ENCODE data around the gene STXBP6.

STXBP6 gene

GRCh38 chr14:24829862-24830261 lies 220.1 kb downstream of the STXBP6 start:
- TF ChIP-seq CTCF (conservative IDR thresholded peaks at IDR 0.05; ENCODE audit: low read length), result no peak
- DNase-seq (ENCODE audit: low read depth), result no peak
- no peak overlapping the region for H3K4me3 ChIP-seq (ENCODE audit: low read length)

- peak; percentile 47 for DNase-seq (ENCODE audit: low read depth)
- no peak for TF ChIP-seq CTCF (conservative IDR thresholded peaks at IDR 0.05; ENCODE audit: low read length)
- H3K4me3 ChIP-seq (ENCODE audit: low read length), result no peak overlapping the region
Observed at GRCh38 chr14:24828486-24828885, 221.5 kb downstream of the STXBP6 start.

- no peak for DNase-seq (ENCODE audit: low read depth)
- H3K4me3 ChIP-seq (ENCODE audit: low read length), result no peak overlapping the region
- TF ChIP-seq CTCF (conservative IDR thresholded peaks at IDR 0.05; ENCODE audit: low read length), result no peak
Observed at GRCh38 chr14:24826390-24826789, 223.6 kb downstream of the STXBP6 start.

GRCh38 chr14:24820616-24821015 lies 229.3 kb downstream of the STXBP6 start:
- TF ChIP-seq CTCF (conservative IDR thresholded peaks at IDR 0.05; ENCODE audit: low read length), result no peak
- DNase-seq (ENCODE audit: low read depth), result no peak
- no peak overlapping the region for H3K4me3 ChIP-seq (ENCODE audit: low read length)

- no peak for DNase-seq (ENCODE audit: low read depth)
- no peak overlapping the region for H3K4me3 ChIP-seq (ENCODE audit: low read length)
- no peak for TF ChIP-seq CTCF (conservative IDR thresholded peaks at IDR 0.05; ENCODE audit: low read length)
Observed at GRCh38 chr14:24818823-24819341, 231.1 kb downstream of the STXBP6 start.

- no peak for TF ChIP-seq CTCF (conservative IDR thresholded peaks at IDR 0.05; ENCODE audit: low read length)
- H3K4me3 ChIP-seq (ENCODE audit: low read length), result no peak overlapping the region
- no peak for DNase-seq (ENCODE audit: low read depth)
Observed at GRCh38 chr14:24818058-24818822, 231.7 kb downstream of the STXBP6 start.

All from AG10803 (cell line).